Keratinocyte (primary cell): ENCODE results near the gene SPECC1L. TPM values are rescaled to one million over a fixed set of nuclear protein-coding genes. Genes with fewer than 3 reads are reported as not detected.
A peak's percentile ranks its signal among the peaks of the same experiment; 100 is the strongest.

Source experiments
- DNase-seq: peaks from one replicate; pipeline ENCODE4 v3.0.0-alpha.2; 2011; ENCODE audit warnings: low read depth, missing footprints, low spot score
- FAIRE-seq: peaks from 2 replicates; lab custom pipeline; 2011; peaks lifted over from hg19 to GRCh38; lab: Jason Lieb, UNC
- H2AFZ ChIP-seq: 2 replicates; pipeline ENCODE4 v1.6.0; 2012; ENCODE audit warnings: low read length, control low read depth, inconsistent platforms; ENCODE audit not compliant: control insufficient read depth
- H3K27ac ChIP-seq: 2 replicates; pipeline ENCODE4 v1.5.1; 2011; ENCODE audit warnings: low read length; ENCODE audit not compliant: control insufficient read depth, insufficient read depth
- H3K27me3 ChIP-seq: 3 replicates; pipeline ENCODE4 v1.6.0; 2011; ENCODE audit warnings: low read length; ENCODE audit not compliant: control insufficient read depth, insufficient read depth; ENCODE audit errors: extremely low read depth
- H3K36me3 ChIP-seq, 2 experiments: 2 replicates in 1 of 2; 3 replicates in 1 of 2; pipeline ENCODE4 v1.5.1; 2011; ENCODE audit warnings: low read length in 2 of 2, mild to moderate bottlenecking in 1 of 2; ENCODE audit not compliant: control insufficient read depth in 2 of 2, insufficient read depth in 2 of 2; ENCODE audit errors: extremely low read depth in 1 of 2
- H3K4me1 ChIP-seq: 3 replicates; pipeline ENCODE4 v1.5.1; 2011; ENCODE audit warnings: low read length; ENCODE audit not compliant: control insufficient read depth, insufficient read depth; ENCODE audit errors: extremely low read depth
- H3K4me2 ChIP-seq: 3 replicates; pipeline ENCODE4 v1.6.0; 2011; ENCODE audit warnings: low read depth, low read length; ENCODE audit not compliant: control insufficient read depth, insufficient read depth; ENCODE audit errors: extremely low read depth
- H3K4me3 ChIP-seq, 3 experiments: fragments of 200-600 bp in 1 of 3; sonication (generic) in 1 of 3; 2 replicates in 2 of 3; 3 replicates in 1 of 3; pipeline ENCODE4 v1.5.1; 2011 to 2016; ENCODE audit warnings: low read length in 3 of 3, mild to moderate bottlenecking in 3 of 3, control low read depth in 2 of 3, inconsistent platforms in 1 of 3, low read depth in 1 of 3, mixed read lengths in 1 of 3, mixed run types in 1 of 3, moderate library complexity in 1 of 3; ENCODE audit not compliant: control insufficient read depth in 2 of 3, insufficient read depth in 2 of 3; ENCODE audit errors: extremely low read depth in 1 of 3
- H3K79me2 ChIP-seq: 2 replicates; pipeline ENCODE4 v1.6.0; 2012; ENCODE audit warnings: low read length; ENCODE audit not compliant: control insufficient read depth, insufficient read depth
- H3K9ac ChIP-seq: 3 replicates; pipeline ENCODE4 v1.6.0; 2011; ENCODE audit warnings: low read length; ENCODE audit not compliant: control insufficient read depth, insufficient read depth; ENCODE audit errors: extremely low read depth
- H3K9me1 ChIP-seq: 3 replicates; pipeline ENCODE4 v1.6.0; 2011; ENCODE audit warnings: low read length; ENCODE audit not compliant: control insufficient read depth, insufficient read depth; ENCODE audit errors: extremely low read depth
- H3K9me3 ChIP-seq: 2 replicates; pipeline ENCODE4 v1.5.1; 2012; ENCODE audit warnings: low read depth, low read length; ENCODE audit not compliant: control insufficient read depth
- H4K20me1 ChIP-seq: 3 replicates; pipeline ENCODE4 v1.6.0; 2011; ENCODE audit warnings: low read length; ENCODE audit not compliant: control insufficient read depth, insufficient read depth; ENCODE audit errors: extremely low read depth
- CTCF ChIP-seq, 3 experiments: IDR thresholded peaks in 1 of 3; conservative IDR thresholded peaks in 1 of 3; optimal IDR thresholded peaks in 1 of 3; 2 replicates in 2 of 3; 3 replicates in 1 of 3; pipeline versions ENCODE3 to v1.5.1; 2011; ENCODE audit warnings: low read length in 3 of 3, mild to moderate bottlenecking in 3 of 3, moderate library complexity in 2 of 3, control low read depth in 1 of 3, inconsistent platforms in 1 of 3; ENCODE audit not compliant: insufficient read depth in 2 of 3; ENCODE audit errors: extremely low read depth in 1 of 3
- EZH2 ChIP-seq: IDR thresholded peaks from one replicate; pipeline ENCODE4 v1.6.1; 2012; ENCODE audit warnings: inconsistent platforms, mild to moderate bottlenecking, low read length, moderate library complexity
- dilution Hi-C: fragments of 300-500 bp; cut with MboI; formaldehyde crosslinking; loops from one replicate; pipeline ENCODE4 v1.7.0; 2020; ENCODE audit warnings: low sequenced_read_pairs; ENCODE audit not compliant: extremely low pct_ligation_motif_present
- polyA plus RNA-seq, 5 experiments: library from polyadenylated mRNA; depleted of rRNA in 3 of 5; stranded (reverse) in 3 of 5; stranded (forward) in 1 of 5; unstranded in 1 of 5; fragments of >200 nt; gene quantifications; 1 replicate in 1 of 5; 2 replicates in 3 of 5; 3 replicates in 1 of 5; pipeline versions ENCODE4 v1.2.1 to v1.2.3, GENCODE V29; 2011 to 2012; ENCODE audit warnings: missing spikeins in 2 of 5, low read depth in 1 of 5, low replicate concordance in 1 of 5

SPECC1L gene
- polyA plus RNA-seq, 1 donor (not counting 4 experiments of a cell fraction or from before 2014, with no cell fraction given), result 19.3 TPM

- FAIRE-seq (no peak), DNase-seq (no peak)
- Histone ChIP-seq H3K9ac (no peak overlapping the region), H3K79me2 (no peaks in the 10 kb centered on the region), H3K36me3 (peaks cover 15 to 24% of the 10 kb centered on the region in 2 experiments), H3K4me3 (no peak overlapping the region), H3K9me3 (no peaks in the 10 kb centered on the region), H3K9me1 (peaks cover 2% of the 10 kb centered on the region), H3K4me2 (no peak overlapping the region), H4K20me1 (peaks cover 7% of the 10 kb centered on the region), H3K27me3 (no peaks in the 10 kb centered on the region), H3K27ac (no peak overlapping the region), H2AFZ (no peak overlapping the region), H3K4me1 (peaks cover 18% of the 10 kb centered on the region)
- TF ChIP-seq EZH2 (no peak), CTCF (optimal IDR thresholded peaks at IDR 0.05 in 1 of 3, IDR thresholded peaks at IDR 0.05 in 1 of 3, conservative IDR thresholded peaks at IDR 0.05 in 1 of 3; ENCODE audit: extremely low read depth in 1 of 3, insufficient read depth in 2 of 3, low read length in 3 of 3) (no peak)
- dilution Hi-C loops, result no loop called here
Observed at GRCh38 chr22:24407278-24407665, 136.6 kb downstream of the SPECC1L start.

- H3K79me2 ChIP-seq, result no peaks in the 10 kb centered on the region
- dilution Hi-C loops, result no loop called here
- H3K4me1 ChIP-seq, result peaks cover 12% of the 10 kb centered on the region
- FAIRE-seq (peak; percentile 60), DNase-seq (no peak)
- H3K27ac ChIP-seq, result no peak overlapping the region
- H3K4me2 ChIP-seq, result no peak overlapping the region
- H2AFZ ChIP-seq, result no peak overlapping the region
- no peak overlapping the region for H3K9ac ChIP-seq
- peaks cover 3% of the 10 kb centered on the region for H4K20me1 ChIP-seq
- no peaks in the 10 kb centered on the region for H3K27me3 ChIP-seq
- TF ChIP-seq CTCF (optimal IDR thresholded peaks at IDR 0.05 in 1 of 3, IDR thresholded peaks at IDR 0.05 in 1 of 3, conservative IDR thresholded peaks at IDR 0.05 in 1 of 3; ENCODE audit: extremely low read depth in 1 of 3, insufficient read depth in 2 of 3, low read length in 3 of 3) (no peak), EZH2 (no peak)
- peaks cover 15 to 22% of the 10 kb centered on the region in 2 experiments for H3K36me3 ChIP-seq
- no peak overlapping the region for H3K4me3 ChIP-seq
- no peaks in the 10 kb centered on the region for H3K9me3 ChIP-seq
- H3K9me1 ChIP-seq, result peaks cover under 1% of the 10 kb centered on the region
Observed at GRCh38 chr22:24407884-24408283, 137.3 kb downstream of the SPECC1L start.
